HCT116 (cell line): ENCODE results near the gene CRMP1. TPM values are rescaled to one million over a fixed set of nuclear protein-coding genes. Genes with fewer than 3 reads are reported as not detected.

Source experiments
- ATAC-seq: fragments of 200-7000 bp; cut with Tn5 transposase; 2 replicates; pipeline ENCODE4 v1.9.1; 2020; ENCODE audit warnings: mild to moderate bottlenecking, moderate library complexity
- BruUV-seq: library from RNA; stranded (reverse); fragments of 400-500 nt; replicated peaks from 2 replicates; lab custom pipeline; 2021; lab: Mats Ljungman, UMichigan
- CTCF ChIA-PET: fragments of 300-600 bp; sonication (Branson Sonifier 250); formaldehyde crosslinking; loops from one replicate; lab custom pipeline; 2021; ENCODE audit warnings: antibody characterized with exemption; lab: Charles Lee
- POLR2A ChIA-PET: fragments of 300-600, 350-600 bp; sonication (Branson Sonifier 250); formaldehyde crosslinking; loops from one replicate; lab custom pipeline; 2021; ENCODE audit warnings: antibody characterized with exemption; lab: Charles Lee
- RAD21 ChIA-PET, 2 experiments: fragments of 300-600 bp; sonication (Branson Sonifier 250); formaldehyde crosslinking; loops; one replicate each; lab custom pipeline; 2023; ENCODE audit warnings: low total read pairs in 2 of 2; ENCODE audit not compliant: uncharacterized antibody in 2 of 2, unreplicated experiment in 2 of 2, low non-redundant PET in 1 of 2; lab: Charles Lee
- DNase-seq: peaks from one replicate; pipeline ENCODE4 v3.0.0-alpha.2; 2010; ENCODE audit warnings: low read depth, low spot score
- H2AFZ ChIP-seq: fragments of 200-600 bp; shearing (Covaris generic), sonication (generic); 2 replicates; pipeline ENCODE4 v1.6.1; 2017; ENCODE audit warnings: low read depth, mixed run types, mixed read lengths, antibody characterized with exemption, low read length; ENCODE audit not compliant: poor library complexity, severe bottlenecking
- H3K27ac ChIP-seq: 2 replicates; pipeline ENCODE4 v1.5.1; 2012; ENCODE audit warnings: low read depth, low read length
- H3K27me3 ChIP-seq: fragments of 200-600 bp; sonication (generic); 2 replicates; pipeline ENCODE4 v1.6.1; 2016; ENCODE audit warnings: mixed run types, low read length, mixed read lengths; ENCODE audit not compliant: insufficient read depth
- H3K36me3 ChIP-seq, 2 experiments: fragments of 200-500 bp in 1 of 2; fragments of 200-600 bp in 1 of 2; sonication (Bioruptor generic) in 1 of 2; sonication (generic) in 1 of 2; 2 replicates each; pipeline versions ENCODE4 v1.5.1 to v1.6.1; 2014 to 2016; ENCODE audit warnings: low read length in 2 of 2, inconsistent platforms in 1 of 2, mixed read lengths in 1 of 2, mixed run types in 1 of 2; ENCODE audit not compliant: insufficient read depth in 2 of 2, control insufficient read depth in 1 of 2
- H3K4me1 ChIP-seq, 2 experiments: fragments of 200-600 bp in 1 of 2; sonication (generic) in 1 of 2; 2 replicates each; pipeline versions ENCODE4 v1.5.1 to v1.6.1; 2012 to 2017; ENCODE audit warnings: low read length in 2 of 2, inconsistent platforms in 1 of 2, mild to moderate bottlenecking in 1 of 2, mixed read lengths in 1 of 2, mixed run types in 1 of 2, moderate library complexity in 1 of 2; ENCODE audit not compliant: insufficient read depth in 2 of 2, control insufficient read depth in 1 of 2
- H3K4me2 ChIP-seq: fragments of 200-600 bp; sonication (generic); 2 replicates; pipeline ENCODE4 v1.6.1; 2017; ENCODE audit warnings: mixed run types, low read length, mixed read lengths
- H3K4me3 ChIP-seq, 2 experiments: fragments of 200-600 bp in 1 of 2; sonication (generic) in 1 of 2; replicated peaks in 1 of 2; 2 replicates each; pipeline ENCODE4 v1.5.1; 2011 to 2016; ENCODE audit warnings: low read length in 2 of 2, control low read depth in 1 of 2, low read depth in 1 of 2, mild to moderate bottlenecking in 1 of 2, mixed read lengths in 1 of 2, mixed run types in 1 of 2
- H3K79me2 ChIP-seq: fragments of 200-600 bp; sonication (generic); 2 replicates; pipeline ENCODE4 v1.6.1; 2017; ENCODE audit warnings: mild to moderate bottlenecking, mixed run types, low read length, moderate library complexity, mixed read lengths; ENCODE audit not compliant: insufficient read depth
- H3K9ac ChIP-seq: fragments of 200-600 bp; sonication (generic); 2 replicates; pipeline ENCODE4 v1.6.1; 2016; ENCODE audit warnings: low read length, mixed read lengths
- H3K9me2 ChIP-seq: fragments of 200-600 bp; sonication (generic), shearing (Covaris generic); 2 replicates; pipeline ENCODE4 v1.6.1; 2017; ENCODE audit warnings: mixed run types, mild to moderate bottlenecking, moderate library complexity; ENCODE audit not compliant: insufficient read depth
- H3K9me3 ChIP-seq, 2 experiments: fragments of 200-500 bp in 1 of 2; fragments of 200-600 bp in 1 of 2; sonication (Bioruptor generic) in 1 of 2; sonication (generic) in 1 of 2; 2 replicates each; pipeline ENCODE4 v1.6.1; 2014 to 2017; ENCODE audit warnings: low read length in 2 of 2, mixed read lengths in 2 of 2, inconsistent platforms in 1 of 2, low read depth in 1 of 2, mild to moderate bottlenecking in 1 of 2, mixed run types in 1 of 2, moderate library complexity in 1 of 2; ENCODE audit not compliant: control insufficient read depth in 1 of 2, insufficient read depth in 1 of 2
- H4K20me1 ChIP-seq: fragments of 200-600 bp; sonication (generic), shearing (Covaris generic); 2 replicates; pipeline ENCODE4 v1.6.1; 2017; ENCODE audit warnings: mixed run types, mild to moderate bottlenecking, moderate library complexity; ENCODE audit not compliant: insufficient read depth
- CBX3 ChIP-seq: IDR thresholded peaks from 2 replicates; pipeline ENCODE4 v1.6.1; 2012; ENCODE audit warnings: low read depth
- CTCF ChIP-seq, 3 experiments: fragments of 200-600 bp in 1 of 3; sonication (generic) in 1 of 3; IDR thresholded peaks in 2 of 3; conservative IDR thresholded peaks in 1 of 3; 2 replicates each; pipeline ENCODE4 v1.5.1; 2012 to 2017; ENCODE audit warnings: low read depth in 2 of 3, low read length in 2 of 3, antibody characterized with exemption in 1 of 3, borderline replicate concordance in 1 of 3, control low read depth in 1 of 3, mild to moderate bottlenecking in 1 of 3, mixed read lengths in 1 of 3, mixed run types in 1 of 3, moderate library complexity in 1 of 3; ENCODE audit not compliant: insufficient read depth in 1 of 3
- EZH2 ChIP-seq: fragments of 200-600 bp; sonication (generic); IDR thresholded peaks from 2 replicates; pipeline ENCODE4 v1.6.1; 2017; ENCODE audit warnings: antibody characterized with exemption, mixed run types
- EZH2phosphoT487 ChIP-seq: fragments of 200-600 bp; IDR thresholded peaks from 2 replicates; pipeline ENCODE4 v1.6.1; 2018; ENCODE audit warnings: antibody characterized with exemption, borderline replicate concordance
- POLR2A ChIP-seq: IDR thresholded peaks from 2 replicates; pipeline ENCODE4 v1.7.0; 2011; ENCODE audit warnings: borderline replicate concordance; ENCODE audit not compliant: insufficient read depth, insufficient read length; ENCODE audit errors: extremely low read depth
- SP1 ChIP-seq: IDR thresholded peaks from 2 replicates; pipeline ENCODE4 v1.6.1; 2012; ENCODE audit warnings: low read depth
- TCF7L2 ChIP-seq: IDR thresholded peaks from 2 replicates; pipeline ENCODE4 v1.7.0; 2011; ENCODE audit warnings: borderline replicate concordance, inconsistent platforms; ENCODE audit not compliant: insufficient read depth, insufficient read length; ENCODE audit errors: extremely low read depth
- ZNF274 ChIP-seq: fragments of 200-500 bp; sonication (Bioruptor generic); IDR thresholded peaks from 2 replicates; pipeline ENCODE4 v1.6.1; 2014; ENCODE audit warnings: mild to moderate bottlenecking, low read depth, low read length, inconsistent platforms
- intact Hi-C: fragments of 100-400 bp; cut with micrococcal nuclease; formaldehyde crosslinking; loops from 2 replicates; pipeline ENCODE4 v1.10.0; 2022
- total RNA-seq: library from RNA; stranded (reverse); gene quantifications from one replicate; pipeline ENCODE4 v1.2.1, GENCODE V29; 2021; ENCODE audit not compliant: unreplicated experiment

The CRMP1 gene
- total RNA-seq, 1 experiment from 2014 or later: not detected

- no peaks in the 10 kb centered on the region for H3K27me3 ChIP-seq
- H3K9me3 ChIP-seq: no peaks in the 10 kb centered on the region
- ChIA-PET POLR2A (no interaction called here), RAD21 (no interaction called here), CTCF (interaction anchor here (2.7 kb wide), 1 partner anchor 12 kb away, joined by 14 read pairs; no protein-coding TSS in a partner anchor)
- no peak for ATAC-seq
- no peak overlapping the region for H2AFZ ChIP-seq
- H3K9ac ChIP-seq: no peak overlapping the region
- no TSS peak for BruUV-seq
- H3K79me2 ChIP-seq: no peaks in the 10 kb centered on the region
- intact Hi-C loops: no loop called here
- DNase-seq: no peak
- H3K4me1 ChIP-seq: no peaks in the 10 kb centered on the region
- H3K36me3 ChIP-seq: no peaks in the 10 kb centered on the region
- H4K20me1 ChIP-seq: no peaks in the 10 kb centered on the region
- H3K4me3 ChIP-seq: no peak overlapping the region
- TF ChIP-seq ZNF274: no peak
- TF ChIP-seq TCF7L2: no peak
- TF ChIP-seq CBX3: no peak
- no peak for TF ChIP-seq CTCF (IDR thresholded peaks at IDR 0.05 in 2 of 3, conservative IDR thresholded peaks at IDR 0.05 in 1 of 3; ENCODE audit: borderline replicate concordance in 1 of 3, insufficient read depth in 1 of 3, low read depth in 2 of 3, low read length in 2 of 3)
- no peak for TF ChIP-seq POLR2A
- no peak for TF ChIP-seq EZH2
- no peak for TF ChIP-seq SP1
- no peak for TF ChIP-seq EZH2phosphoT487
- H3K4me2 ChIP-seq: no peak overlapping the region
- no peak overlapping the region for H3K27ac ChIP-seq
- no peaks in the 10 kb centered on the region for H3K9me2 ChIP-seq
These were observed 83.6 kb downstream of the CRMP1 start for GRCh38 chr4:5809216-5809776.
